Measurements from ENCODE around the gene JPT2.

- TF ChIP-seq CTCF (IDR thresholded peaks at IDR 0.05) (no peak), POLR2A (IDR thresholded peaks at IDR 0.05) (no peak)
These were observed 43.0 kb upstream of the JPT2 start for GRCh38 chr16:1635070-1635469.

All from adrenal gland (tissue), 5 donors.